Nephron (organoid): ENCODE data around the gene LANCL2.
"Not testable (repeated sequence)": the region's sequence is repeated elsewhere in the genome, so short reads cannot be mapped to it uniquely, and the experiment has no call there.

ENCODE experiments used
- H3K27ac Mint-ChIP-seq, 3 experiments: 2 replicates each; pipeline ENCODE4 v1.8.0; 2020; ENCODE audit warnings: mixed read lengths in 3 of 3, mild to moderate bottlenecking in 2 of 3, moderate library complexity in 1 of 3
- H3K27me3 Mint-ChIP-seq: 2 replicates; pipeline ENCODE4 v1.8.0; 2021; ENCODE audit warnings: low read depth, mild to moderate bottlenecking, moderate library complexity, mixed read lengths
- H3K36me3 Mint-ChIP-seq: 2 replicates; pipeline ENCODE4 v1.8.0; 2020; ENCODE audit warnings: low read depth, mixed read lengths
- H3K4me1 Mint-ChIP-seq: 2 replicates; pipeline ENCODE4 v1.8.0; 2020; ENCODE audit warnings: mixed read lengths
- H3K4me3 Mint-ChIP-seq, 3 experiments: 2 replicates each; pipeline ENCODE4 v1.8.0; 2020; ENCODE audit warnings: mild to moderate bottlenecking in 3 of 3, mixed read lengths in 3 of 3, moderate library complexity in 2 of 3
- H3K9me3 Mint-ChIP-seq: 2 replicates; pipeline ENCODE4 v1.8.0; 2020; ENCODE audit warnings: mixed read lengths
- TF ChIP-seq, protein P1 (sequence below), 3 experiments: fragments of 200-600 bp; sonication (generic); IDR thresholded peaks; one replicate each; pipeline ENCODE4 v1.5.0; 2021; ENCODE audit warnings: antibody characterized with exemption in 3 of 3; ENCODE audit not compliant: unreplicated experiment in 3 of 3

LANCL2 gene

DNA sequence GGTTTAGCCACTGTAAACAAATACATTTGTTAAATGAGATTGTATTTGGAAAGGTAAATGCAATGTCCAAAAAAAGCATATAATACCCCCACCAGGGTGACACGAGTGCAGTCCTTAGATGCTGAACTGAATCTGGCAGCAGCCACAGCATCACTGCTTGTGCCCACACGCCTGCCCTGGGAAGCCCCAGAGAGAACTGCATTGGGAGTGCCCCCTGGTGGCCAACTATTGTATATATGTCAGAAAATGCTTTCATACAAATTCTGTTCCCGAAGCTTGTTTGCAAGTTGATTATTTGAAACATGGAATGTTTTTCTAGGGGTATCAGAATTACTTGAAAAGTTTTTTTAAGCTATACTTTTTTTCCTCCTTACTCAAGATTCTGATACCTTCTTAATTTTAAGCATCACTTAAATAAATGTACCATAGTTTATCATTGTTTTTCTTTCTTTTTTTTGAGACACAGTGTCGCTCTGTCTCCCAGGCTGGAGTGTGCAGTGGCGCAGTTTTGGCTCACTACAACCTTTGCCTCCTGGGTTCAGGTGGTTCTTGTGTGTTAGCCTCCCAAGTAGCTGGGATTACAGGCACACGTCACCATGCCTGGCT is 50.1 kb downstream of the LANCL2 start:
- Mint-ChIP-seq H3K4me3 (no peak overlapping the region), H3K27me3 (no peaks in the 10 kb centered on the region), H3K27ac (no peak overlapping the region), H3K36me3 (peaks cover 16% of the 10 kb centered on the region), H3K4me1 (no peaks in the 10 kb centered on the region), H3K9me3 (no peaks in the 10 kb centered on the region)
- TF ChIP-seq, protein P1, sequence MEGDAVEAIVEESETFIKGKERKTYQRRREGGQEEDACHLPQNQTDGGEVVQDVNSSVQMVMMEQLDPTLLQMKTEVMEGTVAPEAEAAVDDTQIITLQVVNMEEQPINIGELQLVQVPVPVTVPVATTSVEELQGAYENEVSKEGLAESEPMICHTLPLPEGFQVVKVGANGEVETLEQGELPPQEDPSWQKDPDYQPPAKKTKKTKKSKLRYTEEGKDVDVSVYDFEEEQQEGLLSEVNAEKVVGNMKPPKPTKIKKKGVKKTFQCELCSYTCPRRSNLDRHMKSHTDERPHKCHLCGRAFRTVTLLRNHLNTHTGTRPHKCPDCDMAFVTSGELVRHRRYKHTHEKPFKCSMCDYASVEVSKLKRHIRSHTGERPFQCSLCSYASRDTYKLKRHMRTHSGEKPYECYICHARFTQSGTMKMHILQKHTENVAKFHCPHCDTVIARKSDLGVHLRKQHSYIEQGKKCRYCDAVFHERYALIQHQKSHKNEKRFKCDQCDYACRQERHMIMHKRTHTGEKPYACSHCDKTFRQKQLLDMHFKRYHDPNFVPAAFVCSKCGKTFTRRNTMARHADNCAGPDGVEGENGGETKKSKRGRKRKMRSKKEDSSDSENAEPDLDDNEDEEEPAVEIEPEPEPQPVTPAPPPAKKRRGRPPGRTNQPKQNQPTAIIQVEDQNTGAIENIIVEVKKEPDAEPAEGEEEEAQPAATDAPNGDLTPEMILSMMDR (IDR thresholded peaks at IDR 0.05; ENCODE audit: unreplicated experiment in 3 of 3): peak; percentile 79 to 87 (median 83)

DNA sequence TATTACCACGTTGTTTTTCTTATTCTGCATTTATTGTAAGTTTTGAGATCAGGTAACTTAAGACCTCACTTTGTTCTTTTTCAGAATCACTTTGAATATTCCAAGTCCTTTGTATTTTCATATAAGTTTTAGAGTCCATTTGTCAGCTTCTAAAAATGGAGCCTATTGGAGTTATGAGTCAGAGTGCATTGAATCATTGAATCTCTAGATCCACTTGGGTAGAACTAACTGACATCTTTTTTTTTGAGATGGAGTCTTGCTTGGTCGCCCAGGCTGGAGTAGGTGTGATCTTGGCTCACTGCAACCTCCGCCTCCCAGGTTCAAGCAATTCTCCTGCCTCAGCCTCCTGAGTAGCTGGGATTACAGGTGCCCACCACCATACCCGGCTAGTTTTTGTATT is 52.3 kb downstream of the LANCL2 start:
- not testable (repeated sequence) for H3K4me3 Mint-ChIP-seq, H3K27ac Mint-ChIP-seq, H3K9me3 Mint-ChIP-seq, H3K36me3 Mint-ChIP-seq, H3K27me3 Mint-ChIP-seq, H3K4me1 Mint-ChIP-seq

DNA sequence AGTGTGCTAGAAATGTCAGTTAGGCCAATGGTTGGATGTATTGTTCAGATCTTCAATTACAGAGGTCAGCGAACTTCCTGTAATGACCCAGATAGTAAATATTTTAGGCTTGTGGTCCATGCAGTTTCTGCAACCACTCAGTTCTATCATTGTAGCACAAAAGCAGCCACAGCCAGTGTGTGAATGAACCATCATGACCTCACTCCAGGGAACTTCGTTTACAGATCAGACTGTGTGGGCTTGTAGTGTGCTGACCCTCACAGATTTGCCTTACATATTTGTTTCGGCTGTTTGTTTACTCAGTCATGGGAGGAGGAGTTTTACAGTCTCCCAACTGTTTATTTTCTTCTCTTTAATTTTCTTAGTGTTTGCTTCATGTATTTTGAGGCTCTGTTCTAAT is 55.4 kb downstream of the LANCL2 start:
- H3K4me1 Mint-ChIP-seq: peaks cover 7% of the 10 kb centered on the region
- no peaks in the 10 kb centered on the region for H3K27me3 Mint-ChIP-seq
- peak overlapping the region in 1 of 3 experiments; percentile 67 for H3K27ac Mint-ChIP-seq
- H3K36me3 Mint-ChIP-seq: peaks cover 6% of the 10 kb centered on the region
- TF ChIP-seq, protein P1 (IDR thresholded peaks at IDR 0.05; ENCODE audit: unreplicated experiment in 3 of 3): no peak
- H3K9me3 Mint-ChIP-seq: no peaks in the 10 kb centered on the region
- H3K4me3 Mint-ChIP-seq: no peak overlapping the region

DNA sequence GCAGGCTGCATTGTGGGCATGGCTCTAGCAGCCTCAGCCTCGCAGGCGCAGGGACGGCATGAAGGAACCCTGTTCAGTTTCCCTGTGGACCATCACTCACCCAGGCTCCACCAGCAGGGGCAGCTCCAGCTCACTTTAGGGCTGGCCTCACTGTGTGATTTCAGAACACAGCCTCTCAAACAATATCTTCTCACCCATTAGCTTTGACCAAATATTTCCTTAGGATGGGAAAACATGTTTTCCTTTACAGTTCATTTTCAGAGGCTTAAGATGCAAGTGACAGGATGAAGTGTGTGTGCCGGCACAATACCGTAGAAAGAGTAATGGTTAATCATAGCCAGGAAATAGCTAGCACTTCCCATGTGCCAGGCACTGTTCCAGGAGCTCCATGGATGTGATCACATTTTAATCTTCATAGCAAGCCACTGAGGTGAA is 58.2 kb downstream of the LANCL2 start:
- TF ChIP-seq, protein P1 (IDR thresholded peaks at IDR 0.05; ENCODE audit: unreplicated experiment in 3 of 3): no peak
- Mint-ChIP-seq H3K27me3 (no peaks in the 10 kb centered on the region), H3K4me3 (no peak overlapping the region), H3K9me3 (no peaks in the 10 kb centered on the region), H3K4me1 (peaks cover 30% of the 10 kb centered on the region), H3K36me3 (peaks cover 25% of the 10 kb centered on the region), H3K27ac (peak overlapping the region in 2 of 3 experiments; percentile 1 to 26)

DNA sequence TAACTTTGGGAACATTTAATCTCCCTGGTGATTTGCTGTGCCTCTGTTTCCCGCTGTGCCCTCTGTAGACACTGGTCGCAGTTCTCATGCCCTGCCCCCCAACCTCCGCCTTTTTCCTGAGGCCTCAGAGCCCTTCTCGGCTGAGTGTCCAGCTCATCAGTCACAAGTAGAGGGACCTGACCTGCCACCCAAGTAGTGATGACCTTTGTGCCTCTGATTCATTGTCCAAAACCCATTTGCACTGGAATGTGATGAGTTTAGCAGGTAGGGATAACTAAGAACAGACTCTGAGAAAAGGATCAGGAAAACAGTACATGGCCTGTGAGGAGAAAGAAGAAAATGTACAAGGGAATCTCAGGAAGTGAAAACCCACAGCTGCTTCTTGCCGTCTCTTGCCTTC is 58.8 kb downstream of the LANCL2 start:
- Mint-ChIP-seq H3K4me1 (peaks cover 36% of the 10 kb centered on the region), H3K36me3 (peaks cover 25% of the 10 kb centered on the region), H3K4me3 (no peak overlapping the region), H3K9me3 (no peaks in the 10 kb centered on the region), H3K27ac (peak overlapping the region; percentile 33 to 69 (median 49)), H3K27me3 (no peaks in the 10 kb centered on the region)
- TF ChIP-seq, protein P1 (IDR thresholded peaks at IDR 0.05; ENCODE audit: unreplicated experiment in 3 of 3): no peak

DNA sequence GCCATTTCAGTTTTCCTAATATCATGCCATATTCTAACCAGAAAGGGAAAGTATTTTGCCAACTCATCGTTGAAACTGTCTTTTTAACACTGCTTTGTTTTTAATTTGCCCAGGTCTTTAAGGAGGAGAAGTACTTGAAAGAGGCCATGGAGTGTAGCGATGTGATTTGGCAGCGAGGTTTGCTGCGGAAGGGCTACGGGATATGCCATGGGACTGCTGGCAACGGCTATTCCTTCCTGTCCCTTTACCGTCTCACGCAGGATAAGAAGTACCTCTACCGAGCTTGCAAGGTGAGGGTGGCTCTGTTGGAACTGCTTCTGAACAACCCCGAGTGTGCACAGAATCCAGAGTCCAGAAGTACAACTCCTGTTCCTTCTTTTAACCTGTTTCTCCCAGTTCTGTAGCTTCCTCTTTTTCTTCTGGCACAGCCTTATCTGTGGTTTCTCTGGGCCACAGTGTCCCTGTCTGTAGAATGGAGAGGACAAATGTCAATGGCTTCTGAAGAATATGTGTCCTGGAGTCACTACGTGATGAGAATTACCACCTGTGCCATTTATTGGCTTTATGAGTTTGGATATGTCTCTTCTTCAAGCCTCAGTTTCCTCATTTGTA is 60.1 kb downstream of the LANCL2 start:
- H3K27ac Mint-ChIP-seq: no peak overlapping the region
- peaks cover 40% of the 10 kb centered on the region for H3K4me1 Mint-ChIP-seq
- TF ChIP-seq, protein P1 (IDR thresholded peaks at IDR 0.05; ENCODE audit: unreplicated experiment in 3 of 3): no peak
- H3K27me3 Mint-ChIP-seq: no peaks in the 10 kb centered on the region
- H3K9me3 Mint-ChIP-seq: no peaks in the 10 kb centered on the region
- H3K36me3 Mint-ChIP-seq: peaks cover 25% of the 10 kb centered on the region
- H3K4me3 Mint-ChIP-seq: no peak overlapping the region
